ENCODE measurements around the gene TROAP.
A peak's percentile ranks its signal among the peaks of the same experiment; 100 is the strongest.

TROAP gene

DNA sequence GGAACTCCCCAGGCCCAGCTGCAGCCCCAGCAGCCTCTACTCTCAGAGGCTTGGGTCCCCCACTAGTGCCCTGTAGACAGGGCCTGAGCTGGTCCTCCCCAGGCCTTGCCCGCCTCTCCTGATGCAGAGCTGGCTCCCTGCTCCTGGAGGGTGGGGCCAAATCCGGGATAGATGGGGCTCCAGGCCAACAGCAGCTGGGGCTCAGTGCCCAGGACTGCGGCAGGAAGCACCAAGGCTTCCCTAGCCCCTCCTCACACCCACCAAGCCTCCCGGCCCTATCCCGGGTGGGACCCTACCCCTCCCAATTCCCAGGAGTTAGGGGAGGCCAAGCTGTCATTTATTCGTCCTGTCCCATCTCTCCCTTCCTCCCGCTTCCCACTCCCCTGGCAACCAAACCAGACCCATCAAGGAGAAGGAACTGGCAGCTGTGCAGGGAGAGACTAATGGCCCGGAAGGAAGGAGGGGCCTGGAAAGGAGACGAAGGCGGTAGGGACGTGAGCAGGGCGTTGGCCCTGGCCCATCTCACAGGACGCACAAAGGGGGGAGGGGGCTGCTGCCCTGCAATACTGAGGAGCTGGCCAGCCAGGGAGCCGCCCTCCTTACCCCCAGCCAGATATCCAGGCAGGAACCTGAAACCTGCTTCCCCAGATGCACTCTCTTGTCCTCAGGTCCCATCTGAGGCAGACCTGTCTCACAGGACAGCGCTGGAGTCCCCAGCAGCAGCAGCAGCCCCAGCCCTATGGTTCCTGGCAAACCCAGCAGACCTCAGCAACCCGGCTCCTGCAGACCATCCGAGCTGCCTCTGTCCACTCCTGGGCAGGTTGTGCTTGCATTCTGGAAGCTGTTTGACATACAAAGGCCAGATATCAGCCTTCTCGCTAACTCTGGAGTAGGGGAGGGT, 29.7 kb upstream of the TROAP start:
- Histone ChIP-seq H3K27me3 (peaks cover 53 to 65% (median 58%) of the 10 kb centered on the region in 11 experiments), H3K9ac (peak overlapping the region in 1 of 11 experiments; percentile 27; a peak in 1 of 22 replicates), H3K4me3 (no peak overlapping the region), H4K20me1 (peaks cover 0 to 37% (median 21%) of the 10 kb centered on the region in 11 experiments; a peak in 15 of 22 replicates), H3K4me1 (peaks cover 17 to 44% (median 30%) of the 10 kb centered on the region in 10 experiments; a peak in 19 of 20 replicates), H3K4me2 (peak overlapping the region in 5 of 11 experiments; percentile 8 to 26 (median 22); a peak in 4 of 22 replicates), H3K9me3 (replicated peaks in 1 of 11) (peaks cover 0 to 8% (median 0%) of the 10 kb centered on the region in 11 experiments; a peak in 5 of 22 replicates), H3K36me3 (no peaks in the 10 kb centered on the region), H3K27ac (no peak overlapping the region)
- no peak for TF ChIP-seq Cebpa-rat (IDR thresholded peaks at IDR 0.05)

DNA sequence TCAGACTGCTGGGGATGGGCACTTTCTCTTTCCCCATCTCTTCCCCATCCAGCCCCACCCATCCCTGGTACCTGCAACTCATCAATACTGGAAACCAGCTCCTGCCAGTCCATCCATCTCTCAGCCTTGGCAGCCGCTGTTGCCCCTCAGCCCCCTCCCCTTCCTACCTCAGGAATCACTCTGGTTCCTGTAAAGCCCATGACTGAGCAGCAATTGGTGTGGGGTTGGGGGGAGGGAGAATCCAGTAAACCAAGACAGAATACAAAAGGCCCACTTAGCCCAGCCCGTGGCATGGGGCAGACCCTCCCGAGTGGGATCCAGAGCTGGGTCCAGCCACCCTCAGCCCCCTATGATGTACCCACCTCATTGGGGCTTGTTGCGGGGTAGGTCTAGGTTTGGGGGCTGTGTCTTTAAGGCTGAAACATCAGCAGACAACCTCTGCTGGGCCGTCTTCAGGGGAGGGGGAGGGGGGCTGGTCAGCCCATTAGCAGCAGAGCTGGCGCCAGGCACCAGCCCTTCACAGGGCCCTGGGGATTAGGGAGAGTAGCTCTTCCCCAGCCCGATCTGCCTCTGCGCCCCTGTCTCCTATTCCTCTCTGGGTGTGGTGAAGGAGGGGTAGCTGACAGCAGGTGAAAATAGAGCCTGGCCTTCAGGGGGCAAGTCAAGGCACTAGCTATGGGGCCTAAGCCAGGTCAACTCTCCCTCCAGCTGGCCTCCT, 28.8 kb upstream of the TROAP start:
- Histone ChIP-seq H3K4me2 (peak overlapping the region in 9 of 11 experiments; percentile 43 to 79 (median 66); a peak in 13 of 22 replicates), H3K9me3 (replicated peaks in 1 of 11) (peaks cover 0 to 8% (median 0%) of the 10 kb centered on the region in 11 experiments; a peak in 5 of 22 replicates), H3K4me1 (peaks cover 17 to 44% (median 30%) of the 10 kb centered on the region in 10 experiments; a peak in 19 of 20 replicates), H3K9ac (no peak overlapping the region), H4K20me1 (peaks cover 0 to 37% (median 21%) of the 10 kb centered on the region in 11 experiments; a peak in 15 of 22 replicates), H3K27me3 (peaks cover 58 to 72% (median 67%) of the 10 kb centered on the region in 11 experiments), H3K4me3 (no peak overlapping the region), H3K36me3 (no peaks in the 10 kb centered on the region), H3K27ac (no peak overlapping the region)
- TF ChIP-seq Cebpa-rat (IDR thresholded peaks at IDR 0.05): no peak

DNA sequence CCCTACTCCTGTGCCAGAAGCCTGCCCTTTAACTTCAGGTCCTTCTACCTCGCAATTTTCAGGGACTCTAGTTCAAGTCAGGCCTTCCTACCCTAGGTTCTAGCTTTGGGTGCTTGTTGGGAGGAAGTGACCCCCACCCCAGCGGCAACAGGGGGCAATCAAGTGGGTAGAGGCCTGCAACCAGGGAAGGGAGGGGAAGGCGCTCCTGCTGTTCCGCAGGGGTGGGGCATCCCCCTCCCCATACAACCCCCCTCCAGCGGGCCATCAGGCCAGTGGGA, 28.3 kb upstream of the TROAP start:
- H3K27me3 ChIP-seq: peaks cover 58 to 72% (median 67%) of the 10 kb centered on the region in 11 experiments
- H4K20me1 ChIP-seq: peaks cover 0 to 37% (median 21%) of the 10 kb centered on the region in 11 experiments; a peak in 15 of 22 replicates
- H3K9me3 ChIP-seq (replicated peaks in 1 of 11): peaks cover 0 to 8% (median 0%) of the 10 kb centered on the region in 11 experiments; a peak in 5 of 22 replicates
- no peak overlapping the region for H3K27ac ChIP-seq
- H3K4me3 ChIP-seq: peak overlapping the region in 2 of 10 experiments; percentile 4 to 55; a peak in 3 of 20 replicates
- TF ChIP-seq Cebpa-rat (IDR thresholded peaks at IDR 0.05): no peak
- H3K4me2 ChIP-seq: peak overlapping the region; percentile 43 to 88 (median 70); a peak in 20 of 22 replicates
- peak overlapping the region in 1 of 11 experiments; percentile 27; a peak in 1 of 22 replicates for H3K9ac ChIP-seq
- no peaks in the 10 kb centered on the region for H3K36me3 ChIP-seq
- peaks cover 17 to 44% (median 30%) of the 10 kb centered on the region in 10 experiments; a peak in 19 of 20 replicates for H3K4me1 ChIP-seq

DNA sequence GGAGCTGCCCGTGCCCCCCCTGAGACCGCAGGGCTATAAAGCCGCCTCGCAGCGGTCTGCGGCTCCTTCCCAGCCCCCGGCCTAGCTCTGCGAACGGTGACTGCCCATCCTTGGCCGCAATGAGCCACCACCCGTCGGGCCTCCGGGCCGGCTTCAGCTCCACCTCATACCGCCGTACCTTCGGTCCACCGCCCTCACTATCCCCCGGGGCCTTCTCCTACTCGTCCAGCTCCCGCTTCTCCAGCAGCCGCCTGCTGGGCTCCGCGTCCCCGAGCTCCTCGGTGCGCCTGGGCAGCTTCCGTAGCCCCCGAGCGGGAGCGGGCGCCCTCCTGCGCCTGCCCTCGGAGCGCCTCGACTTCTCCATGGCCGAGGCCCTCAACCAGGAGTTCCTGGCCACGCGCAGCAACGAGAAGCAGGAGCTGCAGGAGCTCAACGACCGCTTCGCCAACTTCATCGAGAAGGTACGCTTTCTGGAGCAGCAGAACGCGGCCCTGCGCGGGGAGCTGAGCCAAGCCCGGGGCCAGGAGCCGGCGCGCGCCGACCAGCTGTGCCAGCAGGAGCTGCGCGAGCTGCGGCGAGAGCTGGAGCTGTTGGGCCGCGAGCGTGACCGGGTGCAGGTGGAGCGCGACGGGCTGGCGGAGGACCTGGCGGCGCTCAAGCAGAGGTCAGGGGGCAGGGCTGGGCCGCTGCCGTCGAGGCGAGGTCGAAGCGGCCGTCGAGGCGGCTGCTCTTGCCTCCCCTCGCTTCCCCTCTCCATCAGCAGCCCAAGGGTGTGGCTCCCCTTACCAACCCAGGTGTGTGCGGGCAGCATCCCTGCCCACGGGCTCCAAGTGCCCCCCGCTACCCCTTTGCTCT, 27.7 kb upstream of the TROAP start, which contains the start of gene PRPH:
PRPH (plus strand) TSS at position 66 of the 855 bp plus-strand sequence; CDS start at position 120, 54 bp downstream.
- Histone ChIP-seq H3K9me3 (replicated peaks in 1 of 11) (peaks cover 0 to 8% (median 0%) of the 10 kb centered on the region in 11 experiments; a peak in 5 of 22 replicates), H3K36me3 (no peaks in the 10 kb centered on the region), H3K4me1 (peaks cover 17 to 44% (median 30%) of the 10 kb centered on the region in 10 experiments; a peak in 19 of 20 replicates), H3K9ac (peak within 1 kb of the TSS in 2 of 11 experiments; percentile 12 to 27; a peak in 1 of 22 replicates), H3K27me3 (peaks cover 58 to 72% (median 67%) of the 10 kb centered on the region in 11 experiments), H3K27ac (no peak within 1 kb of the TSS), H3K4me2 (peak within 1 kb of the TSS; percentile 43 to 88 (median 70)), H4K20me1 (peaks cover 0 to 37% (median 21%) of the 10 kb centered on the region in 11 experiments; a peak in 15 of 22 replicates), H3K4me3 (peak within 1 kb of the TSS in 9 of 10 experiments; percentile 4 to 55 (median 29); a peak in 12 of 20 replicates)
- TF ChIP-seq Cebpa-rat (IDR thresholded peaks at IDR 0.05): no peak

DNA sequence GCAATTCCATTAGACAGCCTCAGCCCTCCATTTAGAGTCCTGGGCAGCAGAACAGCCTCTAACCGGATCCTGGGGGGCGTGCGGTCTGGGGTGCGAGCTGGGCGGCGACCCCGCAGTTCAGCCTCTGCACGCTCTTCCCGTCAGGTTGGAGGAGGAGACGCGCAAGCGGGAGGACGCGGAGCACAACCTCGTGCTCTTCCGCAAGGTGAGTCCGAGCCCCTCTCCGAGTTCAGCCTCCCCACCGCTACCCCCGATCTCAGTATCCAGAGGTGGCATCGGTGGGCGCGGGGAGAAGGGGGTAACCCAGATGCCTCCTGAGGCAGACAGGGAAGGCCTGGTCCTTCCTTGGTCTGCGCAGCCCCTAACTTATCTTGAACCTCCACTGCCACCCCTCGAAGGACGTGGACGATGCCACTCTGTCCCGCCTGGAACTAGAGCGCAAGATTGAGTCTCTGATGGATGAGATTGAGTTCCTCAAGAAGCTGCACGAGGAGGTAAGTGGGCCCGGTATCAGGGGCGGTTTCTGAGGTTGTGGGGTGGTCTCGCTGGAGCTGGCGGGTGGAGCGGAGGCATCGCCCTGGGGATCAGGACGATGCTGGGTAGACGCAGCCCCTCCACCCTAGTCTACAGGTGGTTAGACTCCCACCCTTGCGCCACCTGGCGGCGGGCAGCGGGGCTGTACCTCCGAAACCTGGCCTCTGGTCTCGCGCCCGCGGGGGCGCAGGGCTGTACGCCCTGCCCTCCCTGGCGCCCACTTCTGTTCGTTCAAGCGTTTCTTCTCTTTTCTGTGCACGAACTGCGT, 26.8 kb upstream of the TROAP start:
- H3K4me2 ChIP-seq: peak overlapping the region; percentile 58 to 88 (median 78); a peak in 21 of 22 replicates
- H4K20me1 ChIP-seq: peaks cover 0 to 37% (median 21%) of the 10 kb centered on the region in 11 experiments; a peak in 15 of 22 replicates
- TF ChIP-seq Cebpa-rat (IDR thresholded peaks at IDR 0.05): no peak
- peaks cover 17 to 44% (median 30%) of the 10 kb centered on the region in 10 experiments; a peak in 19 of 20 replicates for H3K4me1 ChIP-seq
- no peaks in the 10 kb centered on the region for H3K36me3 ChIP-seq
- H3K27ac ChIP-seq: no peak overlapping the region
- no peak overlapping the region for H3K9ac ChIP-seq
- H3K9me3 ChIP-seq (replicated peaks in 1 of 11): peaks cover 0 to 8% (median 0%) of the 10 kb centered on the region in 11 experiments; a peak in 5 of 22 replicates
- peak overlapping the region in 9 of 10 experiments; percentile 24 to 63 (median 45); a peak in 12 of 20 replicates for H3K4me3 ChIP-seq
- peaks cover 58 to 72% (median 67%) of the 10 kb centered on the region in 11 experiments for H3K27me3 ChIP-seq

DNA sequence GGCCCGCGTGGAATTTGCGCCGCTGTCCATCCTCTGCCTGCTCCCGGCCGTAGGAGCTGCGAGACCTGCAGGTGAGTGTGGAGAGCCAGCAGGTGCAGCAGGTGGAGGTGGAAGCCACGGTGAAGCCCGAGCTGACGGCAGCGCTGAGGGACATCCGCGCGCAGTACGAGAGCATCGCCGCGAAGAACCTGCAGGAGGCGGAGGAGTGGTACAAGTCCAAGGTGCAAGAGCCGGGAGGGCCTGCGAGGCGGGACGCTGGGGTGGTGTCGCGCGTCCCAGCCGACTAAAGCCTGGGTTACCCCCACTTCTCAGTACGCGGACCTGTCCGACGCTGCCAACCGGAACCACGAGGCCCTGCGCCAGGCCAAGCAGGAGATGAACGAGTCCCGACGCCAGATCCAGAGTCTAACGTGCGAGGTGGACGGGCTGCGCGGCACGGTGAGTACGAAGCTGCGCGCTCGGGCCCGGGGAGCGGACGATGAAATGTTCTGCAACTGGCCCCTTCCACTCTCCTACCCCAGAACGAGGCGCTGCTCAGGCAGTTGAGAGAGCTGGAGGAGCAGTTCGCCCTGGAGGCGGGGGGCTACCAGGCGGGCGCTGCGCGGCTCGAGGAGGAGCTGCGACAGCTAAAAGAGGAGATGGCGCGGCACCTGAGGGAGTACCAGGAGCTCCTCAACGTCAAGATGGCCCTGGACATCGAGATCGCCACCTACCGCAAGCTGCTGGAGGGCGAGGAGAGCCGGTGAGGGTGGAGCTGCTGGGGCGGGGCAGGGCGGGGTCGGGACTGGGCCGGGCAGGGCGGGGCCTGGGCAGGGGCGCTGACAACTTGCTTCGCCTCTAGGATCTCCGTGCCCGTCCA, 26.0 kb upstream of the TROAP start:
- TF ChIP-seq Cebpa-rat (IDR thresholded peaks at IDR 0.05): no peak
- Histone ChIP-seq H3K27ac (no peak overlapping the region), H3K9ac (peak overlapping the region in 1 of 11 experiments; percentile 36; a peak in 1 of 22 replicates), H3K36me3 (no peaks in the 10 kb centered on the region), H3K4me1 (peaks cover 17 to 44% (median 30%) of the 10 kb centered on the region in 10 experiments; a peak in 19 of 20 replicates), H3K27me3 (peaks cover 58 to 69% (median 67%) of the 10 kb centered on the region in 11 experiments), H3K4me2 (peak overlapping the region; percentile 58 to 88 (median 78)), H3K9me3 (replicated peaks in 1 of 11) (peaks cover 0 to 8% (median 0%) of the 10 kb centered on the region in 11 experiments; a peak in 5 of 22 replicates), H4K20me1 (peaks cover 0 to 37% (median 21%) of the 10 kb centered on the region in 11 experiments; a peak in 15 of 22 replicates), H3K4me3 (peak overlapping the region; percentile 36 to 63 (median 44); a peak in 18 of 20 replicates)
